Measurements from ENCODE around the gene HTR5A. TPM values are rescaled to one million over a fixed set of nuclear protein-coding genes. Genes with fewer than 3 reads are reported as not detected.

The HTR5A gene
- total and polyA plus RNA-seq, 2 of the 13 experiments (the other 11 are each of a cell fraction or from before 2014, with no cell fraction given), result not detected

DNA sequence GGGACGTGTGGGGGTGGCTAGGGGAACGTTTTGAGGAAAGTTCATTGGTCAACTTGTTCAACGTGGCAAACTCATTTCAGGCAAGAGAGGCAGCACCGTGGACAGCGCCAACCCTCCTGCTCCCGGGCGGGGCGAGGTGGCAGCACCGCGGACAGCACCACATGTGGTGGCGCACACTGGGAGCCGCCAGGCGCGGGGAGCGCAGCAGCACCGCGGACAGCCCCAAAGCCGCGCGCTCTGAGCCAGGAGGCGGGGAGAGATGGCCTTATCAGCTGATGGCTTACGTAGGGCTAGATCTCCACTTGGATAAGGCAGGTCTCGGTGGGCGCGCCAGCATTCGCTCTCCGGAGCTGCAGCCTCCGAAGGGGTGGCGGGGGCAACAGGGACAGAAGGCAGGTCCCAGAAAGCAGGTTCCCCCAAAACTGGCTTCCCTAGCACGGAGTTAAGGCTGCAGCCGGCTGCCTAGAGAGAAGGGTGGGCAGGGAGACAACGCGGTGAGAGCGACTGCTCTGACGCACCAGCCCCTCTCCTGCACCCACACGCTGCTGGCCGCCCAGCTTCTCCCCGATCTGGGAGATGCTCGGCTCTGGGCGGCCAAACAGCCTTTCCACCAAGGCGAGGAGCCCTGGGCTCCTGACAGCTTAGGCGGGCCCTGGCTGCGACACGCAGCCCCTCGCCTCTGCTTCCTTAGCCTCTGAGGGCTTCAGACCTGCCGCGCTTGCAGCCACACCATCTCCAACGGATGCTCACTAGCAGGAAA lies at the start of gene HTR5A (continued):
- TF ChIP-seq EP300 (IDR thresholded peaks at IDR 0.05; ENCODE audit: low read depth in 2 of 2, low read length in 2 of 2) (no peak), EP300 (CRISPR knock-in tag; IDR thresholded peaks at IDR 0.05; ENCODE audit: borderline replicate concordance) (peak; percentile 96), ETV6 (CRISPR knock-in tag; conservative IDR thresholded peaks at IDR 0.05) (peak; percentile 100), ZNF75D (CRISPR knock-in tag; IDR thresholded peaks at IDR 0.05; ENCODE audit: borderline replicate concordance) (peak; percentile 99), SAFB2 (CRISPR knock-in tag; IDR thresholded peaks at IDR 0.05; ENCODE audit: borderline replicate concordance, low read depth) (peak; percentile 100), RAD51 (IDR thresholded peaks at IDR 0.05; ENCODE audit: borderline replicate concordance) (no peak), PLRG1 (conservative IDR thresholded peaks at IDR 0.05) (no peak), ZFX (CRISPR knock-in tag; IDR thresholded peaks at IDR 0.05; ENCODE audit: low read depth) (peak; percentile 69), TMF1 (CRISPR knock-in tag; IDR thresholded peaks at IDR 0.05; ENCODE audit: low read depth) (peak; percentile 100), MYNN (CRISPR knock-in tag; IDR thresholded peaks at IDR 0.05; ENCODE audit: low read depth) (peak; percentile 99), CC2D1A (CRISPR knock-in tag; IDR thresholded peaks at IDR 0.05) (peak; percentile 99), NCOA2 (CRISPR knock-in tag; IDR thresholded peaks at IDR 0.05) (peak; percentile 96), ZNF296 (CRISPR knock-in tag; conservative IDR thresholded peaks at IDR 0.05) (peak; percentile 100), TBX2 (CRISPR knock-in tag; IDR thresholded peaks at IDR 0.05; ENCODE audit: borderline replicate concordance) (peak; percentile 99), RXRA (CRISPR knock-in tag; IDR thresholded peaks at IDR 0.05) (peak; percentile 96), ZSCAN25 (CRISPR knock-in tag; IDR thresholded peaks at IDR 0.05) (peak; percentile 97), HHEX (CRISPR knock-in tag; IDR thresholded peaks at IDR 0.05) (peak; percentile 87), SMYD3 (CRISPR knock-in tag; IDR thresholded peaks at IDR 0.05) (peak; percentile 100), ZBTB7A (CRISPR knock-in tag; IDR thresholded peaks at IDR 0.05) (peak; percentile 100), ZNF430 (CRISPR knock-in tag; IDR thresholded peaks at IDR 0.05) (peak; percentile 100), TSC22D2 (CRISPR knock-in tag; IDR thresholded peaks at IDR 0.05; ENCODE audit: borderline replicate concordance) (peak; percentile 100)
- TF ChIP-seq, protein P1, sequence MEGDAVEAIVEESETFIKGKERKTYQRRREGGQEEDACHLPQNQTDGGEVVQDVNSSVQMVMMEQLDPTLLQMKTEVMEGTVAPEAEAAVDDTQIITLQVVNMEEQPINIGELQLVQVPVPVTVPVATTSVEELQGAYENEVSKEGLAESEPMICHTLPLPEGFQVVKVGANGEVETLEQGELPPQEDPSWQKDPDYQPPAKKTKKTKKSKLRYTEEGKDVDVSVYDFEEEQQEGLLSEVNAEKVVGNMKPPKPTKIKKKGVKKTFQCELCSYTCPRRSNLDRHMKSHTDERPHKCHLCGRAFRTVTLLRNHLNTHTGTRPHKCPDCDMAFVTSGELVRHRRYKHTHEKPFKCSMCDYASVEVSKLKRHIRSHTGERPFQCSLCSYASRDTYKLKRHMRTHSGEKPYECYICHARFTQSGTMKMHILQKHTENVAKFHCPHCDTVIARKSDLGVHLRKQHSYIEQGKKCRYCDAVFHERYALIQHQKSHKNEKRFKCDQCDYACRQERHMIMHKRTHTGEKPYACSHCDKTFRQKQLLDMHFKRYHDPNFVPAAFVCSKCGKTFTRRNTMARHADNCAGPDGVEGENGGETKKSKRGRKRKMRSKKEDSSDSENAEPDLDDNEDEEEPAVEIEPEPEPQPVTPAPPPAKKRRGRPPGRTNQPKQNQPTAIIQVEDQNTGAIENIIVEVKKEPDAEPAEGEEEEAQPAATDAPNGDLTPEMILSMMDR (CRISPR knock-in tag; IDR thresholded peaks at IDR 0.05), result peak; percentile 59
- TF ChIP-seq, protein P2, sequence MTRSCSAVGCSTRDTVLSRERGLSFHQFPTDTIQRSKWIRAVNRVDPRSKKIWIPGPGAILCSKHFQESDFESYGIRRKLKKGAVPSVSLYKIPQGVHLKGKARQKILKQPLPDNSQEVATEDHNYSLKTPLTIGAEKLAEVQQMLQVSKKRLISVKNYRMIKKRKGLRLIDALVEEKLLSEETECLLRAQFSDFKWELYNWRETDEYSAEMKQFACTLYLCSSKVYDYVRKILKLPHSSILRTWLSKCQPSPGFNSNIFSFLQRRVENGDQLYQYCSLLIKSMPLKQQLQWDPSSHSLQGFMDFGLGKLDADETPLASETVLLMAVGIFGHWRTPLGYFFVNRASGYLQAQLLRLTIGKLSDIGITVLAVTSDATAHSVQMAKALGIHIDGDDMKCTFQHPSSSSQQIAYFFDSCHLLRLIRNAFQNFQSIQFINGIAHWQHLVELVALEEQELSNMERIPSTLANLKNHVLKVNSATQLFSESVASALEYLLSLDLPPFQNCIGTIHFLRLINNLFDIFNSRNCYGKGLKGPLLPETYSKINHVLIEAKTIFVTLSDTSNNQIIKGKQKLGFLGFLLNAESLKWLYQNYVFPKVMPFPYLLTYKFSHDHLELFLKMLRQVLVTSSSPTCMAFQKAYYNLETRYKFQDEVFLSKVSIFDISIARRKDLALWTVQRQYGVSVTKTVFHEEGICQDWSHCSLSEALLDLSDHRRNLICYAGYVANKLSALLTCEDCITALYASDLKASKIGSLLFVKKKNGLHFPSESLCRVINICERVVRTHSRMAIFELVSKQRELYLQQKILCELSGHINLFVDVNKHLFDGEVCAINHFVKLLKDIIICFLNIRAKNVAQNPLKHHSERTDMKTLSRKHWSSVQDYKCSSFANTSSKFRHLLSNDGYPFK (CRISPR knock-in tag; IDR thresholded peaks at IDR 0.05; ENCODE audit: borderline replicate concordance), result peak; percentile 96
- TF ChIP-seq, protein P3, sequence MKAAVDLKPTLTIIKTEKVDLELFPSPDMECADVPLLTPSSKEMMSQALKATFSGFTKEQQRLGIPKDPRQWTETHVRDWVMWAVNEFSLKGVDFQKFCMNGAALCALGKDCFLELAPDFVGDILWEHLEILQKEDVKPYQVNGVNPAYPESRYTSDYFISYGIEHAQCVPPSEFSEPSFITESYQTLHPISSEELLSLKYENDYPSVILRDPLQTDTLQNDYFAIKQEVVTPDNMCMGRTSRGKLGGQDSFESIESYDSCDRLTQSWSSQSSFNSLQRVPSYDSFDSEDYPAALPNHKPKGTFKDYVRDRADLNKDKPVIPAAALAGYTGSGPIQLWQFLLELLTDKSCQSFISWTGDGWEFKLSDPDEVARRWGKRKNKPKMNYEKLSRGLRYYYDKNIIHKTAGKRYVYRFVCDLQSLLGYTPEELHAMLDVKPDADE (CRISPR knock-in tag; IDR thresholded peaks at IDR 0.05), result peak; percentile 100
